SKM-1 treated with dmso at 0.1 percent for 144 hours (cell line): ENCODE measurements around the gene LRRC56.
A peak's percentile ranks its signal among the peaks of the same experiment; 100 is the strongest.

Source experiments
- DNase-seq: peaks from one replicate; lab custom pipeline; 2025; ENCODE audit not compliant: unreplicated experiment; lab: John Stamatoyannopoulos, UW

Gene LRRC56

DNA sequence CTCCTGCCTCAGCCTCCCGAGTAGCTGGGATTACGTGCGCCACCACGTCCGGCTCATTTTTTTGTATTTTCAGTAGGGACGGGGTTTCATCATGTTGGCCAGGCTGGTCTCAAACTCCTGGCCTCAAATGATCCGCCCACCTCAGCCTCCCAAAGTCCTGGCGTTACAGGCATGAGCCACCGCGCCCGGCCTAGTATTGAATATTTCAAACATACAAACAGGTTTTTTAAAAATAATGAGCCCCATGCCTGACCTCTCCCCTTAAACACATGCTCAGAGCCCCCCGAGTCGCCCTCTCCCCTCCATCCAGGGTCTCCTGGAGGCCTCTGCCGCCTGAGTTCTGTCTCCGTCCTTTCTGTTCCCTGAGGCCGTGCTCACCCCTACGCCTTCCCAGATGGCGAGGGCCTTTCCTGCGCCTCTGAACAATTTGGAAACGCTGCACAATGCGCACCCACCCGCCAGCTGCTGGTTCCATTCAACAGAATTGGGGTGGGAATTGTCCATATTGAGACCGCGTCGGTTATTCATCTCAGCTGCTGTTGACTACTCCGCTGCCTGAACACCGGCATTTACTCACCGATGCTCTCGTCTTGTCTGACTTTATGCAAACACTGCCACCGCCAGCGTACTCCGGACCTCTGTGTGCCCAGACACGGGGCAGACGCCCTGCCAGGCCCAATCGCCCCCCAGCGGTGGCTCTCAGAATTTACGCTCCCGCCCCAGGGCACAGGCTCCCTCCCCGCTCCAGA is 16.7 kb upstream of the LRRC56 start:
- DNase-seq: no peak

DNA sequence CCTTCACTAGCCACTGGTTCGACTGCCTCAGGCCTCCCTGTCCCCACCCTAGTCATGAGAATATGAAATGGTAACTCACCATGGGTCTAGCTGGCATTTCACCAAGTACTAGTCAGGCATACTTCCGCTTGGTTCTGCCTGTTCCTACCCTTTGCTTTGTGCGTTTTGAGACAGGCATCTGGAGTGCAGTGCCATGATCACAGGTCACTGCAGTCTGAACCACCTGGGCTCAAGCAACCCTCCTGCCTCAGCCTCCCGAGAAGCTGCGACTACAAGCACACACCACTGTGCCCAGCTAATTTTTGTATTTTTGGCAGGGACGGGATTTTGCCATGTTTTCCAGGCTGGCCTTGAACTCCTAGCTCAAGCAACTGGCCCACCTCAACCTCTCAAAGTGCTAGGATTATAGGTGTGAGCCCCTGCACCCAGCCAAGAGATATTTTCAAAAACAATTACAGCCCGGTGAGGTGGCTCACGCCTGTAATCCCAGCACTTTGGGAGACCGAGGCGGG is 16.1 kb upstream of the LRRC56 start:
- no peak for DNase-seq

GRCh38 chr11:526192-526591 is 11.1 kb upstream of the LRRC56 start:
- no peak for DNase-seq

DNA sequence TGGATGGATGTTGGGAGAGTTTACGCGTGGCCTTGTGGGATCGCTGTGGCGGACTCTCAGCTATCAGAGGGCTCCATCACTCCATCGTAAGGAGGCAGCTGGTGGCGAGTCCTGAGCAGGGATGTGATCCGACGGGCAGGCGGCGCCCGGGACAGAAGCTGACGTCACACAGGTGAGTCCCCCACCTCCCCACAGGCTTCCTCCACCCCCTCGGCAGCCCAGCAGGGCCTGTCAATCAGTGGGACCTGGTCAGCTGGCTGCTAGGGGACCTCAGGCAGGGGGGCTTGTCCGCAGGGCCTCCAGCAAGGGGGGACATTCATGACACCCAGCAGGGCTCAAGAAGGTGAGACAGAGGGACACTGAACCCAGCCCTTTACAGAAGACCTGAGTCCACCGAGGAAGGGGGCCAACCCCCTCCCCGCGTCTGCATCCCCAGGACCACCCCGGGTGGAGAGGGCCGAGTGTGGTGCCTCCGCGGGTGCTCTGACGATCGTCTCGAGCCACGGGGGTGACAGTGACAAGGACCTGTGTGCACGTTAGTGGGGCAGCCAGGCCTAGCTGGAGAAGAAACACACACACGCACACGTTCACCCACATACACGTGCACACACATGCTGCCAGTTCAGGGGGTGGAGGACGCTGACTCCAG is 9.0 kb upstream of the LRRC56 start:
- no peak for DNase-seq

- no peak for DNase-seq
Observed at GRCh38 chr11:528815-529727, 8.3 kb upstream of the LRRC56 start.

DNA sequence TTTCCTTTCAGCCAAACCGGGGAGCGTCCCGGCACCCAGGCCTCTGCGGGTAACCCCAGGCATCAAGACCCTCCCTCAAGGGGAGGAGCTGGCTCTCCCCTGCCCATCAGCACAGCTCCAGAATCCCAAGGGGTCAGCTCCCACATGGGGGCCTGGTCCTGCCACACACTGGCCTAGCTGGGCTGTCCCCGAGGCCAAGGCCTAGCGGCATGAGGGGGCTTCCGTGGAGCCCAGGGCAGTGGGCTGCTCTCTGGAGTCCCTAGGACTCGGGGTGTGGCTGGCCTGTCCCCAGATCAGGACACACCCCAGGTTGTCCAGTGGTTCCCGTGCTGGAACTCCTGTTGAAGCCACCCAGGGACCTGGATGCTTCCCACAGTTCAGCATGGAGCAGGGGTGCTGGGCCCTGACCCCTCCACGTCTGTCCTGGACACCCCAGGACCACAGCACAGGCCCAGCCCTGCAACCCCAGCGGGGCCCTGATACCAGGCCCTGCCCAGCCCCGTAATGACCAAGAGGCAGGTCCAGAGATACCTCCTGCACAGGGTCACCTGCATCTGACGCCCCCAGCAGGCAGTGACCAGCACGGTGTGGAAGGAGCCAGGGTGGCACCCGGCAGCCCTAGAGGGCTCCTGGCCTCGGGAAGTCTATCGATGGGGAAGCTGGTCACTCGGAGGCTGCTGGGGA is 7.5 kb upstream of the LRRC56 start:
- DNase-seq: no peak

DNA sequence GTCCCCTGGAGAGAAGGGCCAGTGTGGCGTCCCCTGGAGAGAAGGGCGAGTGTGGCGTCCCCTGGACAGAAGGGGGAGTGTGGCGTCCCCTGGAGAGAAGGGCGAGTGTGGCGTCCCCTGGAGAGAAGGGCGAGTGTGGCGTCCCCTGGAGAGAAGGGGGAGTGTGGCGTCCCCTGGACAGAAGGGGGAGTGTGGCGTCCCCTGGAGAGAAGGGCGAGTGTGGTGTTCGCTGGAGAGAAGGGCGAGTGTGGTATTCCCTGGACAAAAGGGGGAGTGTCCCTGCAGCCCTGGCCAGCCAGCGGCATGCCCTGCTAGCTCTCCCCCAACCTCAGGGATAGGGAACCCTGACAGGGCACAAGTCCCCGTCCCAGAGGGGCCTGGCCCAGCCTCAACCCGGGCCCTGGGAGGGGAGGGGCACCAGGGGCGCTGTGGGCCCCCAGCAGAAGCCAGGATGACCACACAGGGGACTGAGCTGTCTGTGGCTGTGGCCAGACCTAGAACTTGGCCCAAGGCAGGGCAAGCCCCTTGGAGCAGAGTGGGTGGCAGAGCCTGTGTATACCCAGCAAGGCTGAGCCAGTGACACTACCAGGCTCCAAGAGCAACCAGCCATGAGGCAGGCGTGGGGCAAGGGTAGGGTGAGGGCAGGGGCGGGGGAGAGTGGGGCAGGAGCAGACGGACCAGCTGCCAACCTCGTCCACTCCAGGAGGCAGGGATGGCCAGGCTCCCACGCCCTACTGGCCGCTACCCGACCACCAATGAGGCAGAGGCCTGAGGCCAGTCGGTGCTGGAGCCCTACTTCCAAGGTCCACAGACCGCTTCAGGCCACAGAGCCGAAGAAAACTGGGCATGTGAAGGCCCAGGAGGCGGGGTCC is 6.1 kb upstream of the LRRC56 start:
- DNase-seq: no peak

GRCh38 chr11:531919-532526 is 5.3 kb upstream of the LRRC56 start:
- no peak for DNase-seq

- no peak for DNase-seq
Observed at GRCh38 chr11:532527-532985, 4.8 kb upstream of the LRRC56 start.

- no peak for DNase-seq
Observed at GRCh38 chr11:532986-533585, 4.2 kb upstream of the LRRC56 start.

DNA sequence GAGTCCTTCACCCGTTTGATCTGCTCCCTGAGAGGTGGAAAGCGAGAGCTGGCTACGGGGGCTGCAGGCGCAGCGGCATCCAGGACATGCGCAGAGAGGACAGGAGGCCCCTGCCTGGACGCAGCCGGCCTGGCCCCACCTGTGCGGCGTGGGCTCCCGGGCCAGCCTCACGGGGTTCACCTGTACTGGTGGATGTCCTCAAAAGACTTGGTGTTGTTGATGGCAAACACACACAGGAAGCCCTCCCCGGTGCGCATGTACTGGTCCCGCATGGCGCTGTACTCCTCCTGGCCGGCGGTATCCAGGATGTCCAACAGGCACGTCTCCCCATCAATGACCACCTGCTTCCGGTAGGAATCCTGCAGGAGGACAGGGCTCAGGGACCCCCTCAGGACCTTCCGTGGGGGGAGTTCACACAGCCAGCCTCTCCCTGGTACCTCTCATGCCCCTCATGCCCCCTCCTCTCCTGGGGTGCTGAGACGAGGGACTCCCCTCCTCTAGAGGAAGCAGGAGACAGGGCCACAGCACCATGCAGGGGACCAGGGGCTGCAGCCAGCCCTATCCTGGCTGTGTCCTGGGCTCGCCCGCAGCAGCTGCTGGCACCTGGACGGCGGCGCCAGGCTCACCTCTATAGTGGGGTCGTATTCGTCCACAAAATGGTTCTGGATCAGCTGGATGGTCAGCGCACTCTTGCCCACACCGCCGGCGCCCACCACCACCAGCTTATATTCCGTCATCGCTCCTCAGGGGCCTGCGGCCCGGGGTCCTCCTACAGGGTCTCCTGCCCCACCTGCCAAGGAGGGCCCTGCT is 3.5 kb upstream of the LRRC56 start:
- no peak for DNase-seq

DNA sequence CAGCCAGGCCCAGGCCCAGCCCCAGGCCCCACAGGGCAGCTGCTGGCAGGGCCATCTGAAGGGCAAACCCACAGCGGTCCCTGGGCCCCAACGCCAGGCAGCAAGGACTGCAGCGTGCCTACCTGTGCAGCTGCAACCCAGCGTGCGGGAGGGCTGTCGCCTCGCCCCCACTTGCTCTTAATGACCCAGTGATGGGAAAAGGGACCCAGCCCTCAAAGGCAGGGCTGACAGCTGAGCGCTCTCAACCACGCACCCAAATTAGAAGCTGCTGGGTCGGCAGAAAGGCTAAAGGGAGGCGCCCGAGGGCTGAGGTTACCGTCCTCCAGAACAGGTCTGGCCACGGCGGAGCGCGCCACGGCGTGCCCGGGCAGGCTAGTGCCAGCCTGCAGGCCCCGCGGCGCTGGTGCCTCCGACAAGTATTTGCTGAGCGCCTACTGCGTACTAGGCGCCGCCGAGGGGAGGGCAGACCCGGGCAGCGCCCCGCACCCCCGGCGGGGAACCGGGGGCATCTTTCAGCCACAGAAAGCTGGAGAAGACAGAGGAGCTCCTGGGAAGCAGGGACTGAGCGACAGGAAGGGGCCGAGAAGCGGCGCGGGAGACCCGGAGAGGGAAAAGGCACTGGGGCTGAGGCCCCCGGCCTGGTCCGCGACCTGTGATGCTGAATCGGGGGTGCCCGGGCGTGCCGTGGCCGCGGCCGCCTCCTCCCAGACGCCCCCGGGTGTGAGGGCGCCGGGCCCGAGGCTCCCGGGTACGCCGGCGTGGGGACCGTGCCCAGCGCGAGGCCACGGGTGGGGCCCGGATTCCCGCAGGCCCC is 2.7 kb upstream of the LRRC56 start:
- DNase-seq: no peak

DNA sequence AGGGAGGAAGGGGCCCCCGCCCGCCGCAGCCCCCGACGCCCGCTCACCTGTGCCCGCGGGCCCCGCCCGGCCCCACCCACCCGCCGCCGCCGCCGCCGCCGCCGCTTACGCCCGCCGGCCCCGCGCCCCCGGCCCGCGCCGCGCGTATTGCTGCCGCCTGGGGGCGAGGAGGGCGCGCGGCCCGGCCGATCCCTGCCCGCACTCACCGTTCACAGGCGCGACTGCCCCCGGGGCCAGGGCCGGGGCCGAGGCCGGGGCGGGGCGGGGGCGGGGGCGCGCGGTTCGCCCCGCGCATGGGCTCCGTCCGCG is 2.2 kb upstream of the LRRC56 start:
- DNase-seq: no peak

- peak; percentile 89 for DNase-seq
Observed at GRCh38 chr11:535519-536454, 1.5 kb upstream of the LRRC56 start, which contains the start of gene HRAS. Gene HRAS, minus strand, starts transcription at chr11:535576.

- no peak for DNase-seq
Observed at GRCh38 chr11:537622-538430, 499 bp downstream of the LRRC56 start.
